ENCODE measurements around the gene CRIM1. TPM values are rescaled to one million over a fixed set of nuclear protein-coding genes. Genes with fewer than 3 reads are reported as not detected.
A peak's percentile ranks its signal among the peaks of the same experiment; 100 is the strongest.

CRIM1 gene
- total RNA-seq, 2 donors from 2014 or later = 26.7 to 26.9 TPM

DNA sequence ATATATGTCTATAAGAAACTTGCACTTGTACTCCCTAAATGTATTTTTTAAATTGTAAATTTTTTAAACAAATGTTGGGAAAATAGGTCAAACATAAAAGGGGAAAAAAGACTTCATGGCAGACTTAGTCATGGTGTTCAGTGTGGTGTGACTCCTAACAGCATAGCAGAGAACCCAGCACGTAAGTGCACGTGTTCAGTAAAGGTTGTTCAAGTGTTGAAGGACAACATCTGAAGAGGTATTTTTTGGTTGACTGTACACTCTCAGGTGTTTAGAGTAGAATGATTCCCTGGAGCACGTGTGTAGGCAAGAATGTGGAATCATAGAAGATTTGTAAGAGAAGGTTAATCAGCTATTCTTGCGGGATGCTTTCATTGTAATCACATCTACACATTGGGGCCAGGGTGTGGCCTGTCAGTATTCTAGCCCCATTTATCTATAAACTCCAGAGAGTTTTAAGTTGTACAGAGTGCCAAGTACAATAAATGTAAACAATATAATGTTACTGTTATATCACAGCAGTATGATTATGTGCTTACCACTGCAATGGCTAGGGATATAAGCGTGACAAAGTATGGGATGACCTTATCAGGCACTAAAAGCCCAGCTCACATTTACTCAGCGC lies 106.8 kb downstream of the CRIM1 start:
- no peak overlapping the region for H3K4me3 ChIP-seq (ENCODE audit: low read length)
- DNase-seq = no peak
- no peak overlapping the region for H3K27ac ChIP-seq (ENCODE audit: low read depth, low read length)
- TF ChIP-seq, protein P1, sequence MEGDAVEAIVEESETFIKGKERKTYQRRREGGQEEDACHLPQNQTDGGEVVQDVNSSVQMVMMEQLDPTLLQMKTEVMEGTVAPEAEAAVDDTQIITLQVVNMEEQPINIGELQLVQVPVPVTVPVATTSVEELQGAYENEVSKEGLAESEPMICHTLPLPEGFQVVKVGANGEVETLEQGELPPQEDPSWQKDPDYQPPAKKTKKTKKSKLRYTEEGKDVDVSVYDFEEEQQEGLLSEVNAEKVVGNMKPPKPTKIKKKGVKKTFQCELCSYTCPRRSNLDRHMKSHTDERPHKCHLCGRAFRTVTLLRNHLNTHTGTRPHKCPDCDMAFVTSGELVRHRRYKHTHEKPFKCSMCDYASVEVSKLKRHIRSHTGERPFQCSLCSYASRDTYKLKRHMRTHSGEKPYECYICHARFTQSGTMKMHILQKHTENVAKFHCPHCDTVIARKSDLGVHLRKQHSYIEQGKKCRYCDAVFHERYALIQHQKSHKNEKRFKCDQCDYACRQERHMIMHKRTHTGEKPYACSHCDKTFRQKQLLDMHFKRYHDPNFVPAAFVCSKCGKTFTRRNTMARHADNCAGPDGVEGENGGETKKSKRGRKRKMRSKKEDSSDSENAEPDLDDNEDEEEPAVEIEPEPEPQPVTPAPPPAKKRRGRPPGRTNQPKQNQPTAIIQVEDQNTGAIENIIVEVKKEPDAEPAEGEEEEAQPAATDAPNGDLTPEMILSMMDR (conservative IDR thresholded peaks at IDR 0.05) = no peak
- WGBS, 2 experiments (ENCODE audit: insufficient coverage in 1 of 2, insufficient read length in 1 of 2) = 94 to 95% methylated on average over 5 to 6 of the region's 6 CpGs
- H3K36me3 ChIP-seq (ENCODE audit: control insufficient read depth, insufficient read depth, low read length) = peaks cover 46% of the 10 kb centered on the region
- Mint-ChIP-seq H3K9me3 (no peaks in the 10 kb centered on the region), H3K4me1 (peaks cover 1% of the 10 kb centered on the region), H3K27ac (no peak overlapping the region), H3K4me3 (no peak overlapping the region), H3K27me3 (ENCODE audit: insufficient read depth) (no peaks in the 10 kb centered on the region), H3K36me3 (ENCODE audit: low read depth) (peaks cover 27% of the 10 kb centered on the region)
- no peaks in the 10 kb centered on the region for H3K9me3 ChIP-seq (ENCODE audit: control insufficient read depth, low read length)
- no peaks in the 10 kb centered on the region for H3K27me3 ChIP-seq (ENCODE audit: control insufficient read depth, insufficient read depth, low read length, poor library complexity, severe bottlenecking)
- peaks cover 8% of the 10 kb centered on the region for H3K4me1 ChIP-seq (ENCODE audit: control insufficient read depth, insufficient read depth, low read length)
- no peak overlapping the region for H3K9ac ChIP-seq (ENCODE audit: extremely low read depth, low read length, poor library complexity, severe bottlenecking)

DNA sequence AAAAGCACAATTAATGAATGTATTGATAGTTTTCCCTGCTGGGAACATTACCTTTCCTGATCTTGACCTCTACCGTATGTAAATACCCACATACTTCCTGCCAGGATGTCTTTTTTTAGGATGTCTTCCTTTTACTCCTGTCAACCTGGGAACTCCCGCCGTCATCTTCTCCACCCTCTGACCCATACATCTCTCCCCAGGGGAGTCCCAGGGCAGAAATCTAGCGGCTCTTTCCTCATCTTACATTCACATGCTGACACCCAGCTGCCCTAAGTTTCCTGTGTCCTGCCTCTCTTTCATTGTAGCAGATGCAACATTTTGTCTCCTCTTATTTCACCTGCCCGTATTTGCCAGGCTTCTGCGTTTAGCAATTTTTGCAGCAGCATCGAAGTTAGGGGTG lies 107.8 kb downstream of the CRIM1 start:
- Histone ChIP-seq H3K9ac (ENCODE audit: extremely low read depth, low read length, poor library complexity, severe bottlenecking) (no peak overlapping the region), H3K27ac (ENCODE audit: low read depth, low read length) (no peak overlapping the region), H3K4me1 (ENCODE audit: control insufficient read depth, insufficient read depth, low read length) (peaks cover 8% of the 10 kb centered on the region), H3K4me3 (ENCODE audit: low read length) (no peak overlapping the region), H3K36me3 (ENCODE audit: control insufficient read depth, insufficient read depth, low read length) (peaks cover 50% of the 10 kb centered on the region), H3K27me3 (ENCODE audit: control insufficient read depth, insufficient read depth, low read length, poor library complexity, severe bottlenecking) (no peaks in the 10 kb centered on the region), H3K9me3 (ENCODE audit: control insufficient read depth, low read length) (no peaks in the 10 kb centered on the region)
- H3K36me3 Mint-ChIP-seq (ENCODE audit: low read depth) = peaks cover 31% of the 10 kb centered on the region
- no peaks in the 10 kb centered on the region for H3K9me3 Mint-ChIP-seq
- no peak overlapping the region for H3K4me3 Mint-ChIP-seq
- H3K27me3 Mint-ChIP-seq (ENCODE audit: insufficient read depth) = no peaks in the 10 kb centered on the region
- TF ChIP-seq, protein P1 (conservative IDR thresholded peaks at IDR 0.05) = no peak
- no peak overlapping the region for H3K27ac Mint-ChIP-seq
- 85 to 89% methylated on average over 3 to 7 of the region's 7 CpGs for WGBS, 2 experiments (ENCODE audit: insufficient coverage in 1 of 2, insufficient read length in 1 of 2)
- H3K4me1 Mint-ChIP-seq = no peaks in the 10 kb centered on the region
- no peak for DNase-seq

DNA sequence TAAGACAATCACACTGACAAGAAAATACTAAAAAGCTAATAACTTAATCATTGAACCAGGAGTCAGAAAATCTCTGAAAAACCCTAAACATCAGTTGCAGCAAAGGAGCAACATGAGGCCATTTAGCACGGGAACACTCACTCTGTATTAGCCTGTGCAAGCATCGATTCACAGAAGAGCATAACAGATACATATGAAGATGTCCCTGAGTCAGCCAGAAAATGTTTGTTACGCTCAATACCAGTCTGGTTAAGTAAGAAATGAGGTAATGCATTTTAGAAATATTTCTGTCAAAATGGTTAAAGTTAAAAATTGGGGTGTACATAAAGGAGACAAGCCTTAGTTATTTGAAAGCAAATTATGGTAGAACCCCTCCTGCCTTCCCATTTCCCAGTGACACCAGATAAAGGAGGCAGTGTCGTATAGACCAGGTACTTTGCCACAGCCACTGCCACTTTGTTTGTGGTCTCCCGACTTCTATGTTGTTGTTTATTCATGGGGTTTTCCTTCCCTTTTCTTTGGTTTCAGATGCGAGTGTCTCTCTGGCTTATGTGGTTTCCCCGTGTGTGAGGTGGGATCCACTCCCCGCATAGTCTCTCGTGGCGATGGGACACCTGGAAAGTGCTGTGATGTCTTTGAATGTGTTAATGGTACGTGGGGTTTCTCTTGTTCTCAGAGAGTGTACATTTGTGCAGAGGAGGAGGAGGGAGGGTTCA lies 108.6 kb downstream of the CRIM1 start:
- no peak for DNase-seq
- H3K27me3 Mint-ChIP-seq (ENCODE audit: insufficient read depth) = no peaks in the 10 kb centered on the region
- Histone ChIP-seq H3K9ac (ENCODE audit: extremely low read depth, low read length, poor library complexity, severe bottlenecking) (no peak overlapping the region), H3K27me3 (ENCODE audit: control insufficient read depth, insufficient read depth, low read length, poor library complexity, severe bottlenecking) (no peaks in the 10 kb centered on the region), H3K4me1 (ENCODE audit: control insufficient read depth, insufficient read depth, low read length) (peaks cover 8% of the 10 kb centered on the region), H3K36me3 (ENCODE audit: control insufficient read depth, insufficient read depth, low read length) (peaks cover 57% of the 10 kb centered on the region), H3K4me3 (ENCODE audit: low read length) (no peak overlapping the region), H3K27ac (ENCODE audit: low read depth, low read length) (no peak overlapping the region), H3K9me3 (ENCODE audit: control insufficient read depth, low read length) (no peaks in the 10 kb centered on the region)
- WGBS, 2 experiments (ENCODE audit: insufficient coverage in 1 of 2, insufficient read length in 1 of 2) = 94 to 100% methylated on average over 5 to 11 of the region's 11 CpGs
- no peak overlapping the region for H3K4me3 Mint-ChIP-seq
- H3K36me3 Mint-ChIP-seq (ENCODE audit: low read depth) = peaks cover 36% of the 10 kb centered on the region
- TF ChIP-seq, protein P1 (conservative IDR thresholded peaks at IDR 0.05) = no peak
- peak overlapping the region; percentile 44 for H3K27ac Mint-ChIP-seq
- H3K4me1 Mint-ChIP-seq = no peaks in the 10 kb centered on the region
- no peaks in the 10 kb centered on the region for H3K9me3 Mint-ChIP-seq

Measured in endodermal cell (in vitro differentiated cells).